ENCODE results near the gene PGGT1B.

GRCh38 chr5:115241881-115242642, 20.6 kb downstream of the PGGT1B start:
- no peak for TF ChIP-seq CEBPB (tag; IDR thresholded peaks at IDR 0.05)
- TF ChIP-seq CHD2 (IDR thresholded peaks at IDR 0.05; ENCODE audit: low read depth, low read length), result no peak
